Urothelium cell line (cell line): ENCODE data around the gene DNALI1.

Source experiments
- DNase-seq: peaks from one replicate; pipeline ENCODE4 v3.0.0; 2011; ENCODE audit warnings: low spot score, mixed read lengths
- FAIRE-seq: peaks from 2 replicates; lab custom pipeline; 2011; peaks lifted over from hg19 to GRCh38; lab: Jason Lieb, UNC

Gene DNALI1

GRCh38 chr1:37599940-37600339 lies 43.2 kb downstream of the DNALI1 start:
- no peak for FAIRE-seq
- no peak for DNase-seq

DNA sequence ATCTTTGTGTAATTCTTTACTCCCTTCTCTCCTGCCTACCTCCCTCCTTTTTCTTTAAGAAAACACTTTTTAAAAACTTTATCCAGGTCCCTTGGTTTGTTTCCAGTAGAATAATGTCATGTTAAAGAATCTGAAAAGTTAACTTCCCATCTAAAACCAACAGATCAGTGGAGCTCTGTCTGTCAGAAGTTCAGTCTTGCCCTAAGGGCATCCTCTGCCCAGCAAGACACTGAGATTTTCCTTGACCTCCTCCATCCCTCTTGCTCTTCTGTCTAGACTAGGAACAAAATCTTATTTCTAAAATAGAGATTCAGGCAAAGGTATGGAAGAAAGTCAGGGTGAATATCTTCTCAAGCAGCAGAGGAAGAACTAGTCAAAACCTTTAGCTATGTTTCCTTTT lies 44.7 kb downstream of the DNALI1 start:
- DNase-seq (no peak), FAIRE-seq (no peak)

DNA sequence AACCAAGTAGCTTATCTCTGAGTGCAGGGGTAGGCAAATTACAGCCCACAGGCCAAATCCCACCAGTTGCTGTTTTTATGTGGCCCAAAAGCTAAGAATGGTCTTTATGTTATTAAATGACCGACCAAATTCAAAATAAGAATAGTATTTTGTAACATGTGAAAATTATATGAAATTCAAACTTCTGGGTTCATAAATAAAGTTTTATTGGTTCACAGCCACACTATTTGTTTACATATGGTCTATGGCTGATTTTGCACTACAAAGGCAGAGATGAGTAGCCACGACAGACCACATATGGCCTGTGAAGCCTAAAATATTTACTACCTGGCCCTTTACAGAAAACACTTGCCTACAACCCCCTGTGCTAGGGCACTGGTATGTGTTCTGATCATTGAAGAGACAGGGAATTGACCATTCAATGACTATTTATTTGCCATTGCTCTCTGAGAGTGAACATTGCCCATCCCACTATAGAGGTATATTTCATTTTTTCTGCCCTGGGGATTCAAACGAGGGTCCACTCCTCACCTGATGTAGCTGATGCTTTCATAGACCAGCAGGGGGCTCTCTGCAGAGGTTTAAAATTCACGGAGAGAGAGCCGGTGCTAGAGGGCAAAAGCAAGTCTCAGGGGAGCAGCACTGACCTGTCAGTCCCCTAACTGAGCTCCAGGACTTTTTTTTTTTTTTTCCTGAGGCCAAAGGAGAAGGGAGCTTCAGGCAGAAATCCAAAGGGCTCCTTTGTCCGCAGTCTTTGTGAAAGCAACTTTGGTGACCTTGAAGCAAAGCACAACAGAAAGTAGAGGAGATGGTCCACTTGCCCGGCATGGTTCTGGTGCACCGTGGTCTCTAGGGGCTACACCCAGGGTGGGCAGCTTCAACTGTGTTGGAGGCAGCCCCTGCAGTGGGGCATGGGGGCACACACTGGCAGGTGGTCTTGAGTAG lies 46.3 kb downstream of the DNALI1 start:
- FAIRE-seq (no peak), DNase-seq (peak; percentile 61)

- no peak for FAIRE-seq
- DNase-seq: no peak
Observed at GRCh38 chr1:37605061-37605650, 48.4 kb downstream of the DNALI1 start.

DNA sequence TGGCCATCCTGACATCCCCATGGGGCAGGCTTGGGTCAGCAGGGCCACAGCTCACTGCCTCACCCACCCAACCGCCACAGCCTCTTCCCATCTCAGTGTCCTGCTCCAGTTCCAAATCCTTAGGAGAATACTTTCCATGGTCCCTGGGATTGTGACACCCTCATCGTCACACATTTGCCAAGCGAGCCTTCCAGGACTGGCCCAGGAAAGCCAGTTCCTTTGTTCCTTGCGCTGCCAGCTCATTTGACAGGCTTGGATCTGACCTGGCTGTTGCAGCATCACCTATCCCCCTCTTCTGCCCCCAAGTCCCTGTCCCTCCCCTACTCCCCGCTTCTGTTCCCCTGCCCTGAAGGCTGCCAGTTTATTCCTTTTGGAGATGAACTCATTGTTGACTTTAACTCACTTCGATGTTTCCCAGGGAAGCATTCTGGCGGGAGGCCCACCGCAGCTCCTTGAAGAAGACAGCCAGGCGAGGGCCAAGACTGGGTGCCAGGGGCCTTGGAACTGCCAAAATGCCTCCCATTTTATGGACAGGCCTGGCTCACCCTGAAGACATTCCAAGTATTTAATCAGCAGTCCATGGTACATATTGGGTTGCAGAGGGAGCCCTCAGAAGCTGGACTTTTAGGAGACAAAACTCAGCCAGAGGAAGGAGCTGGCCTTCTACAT lies 49.2 kb downstream of the DNALI1 start:
- no peak for FAIRE-seq

DNA sequence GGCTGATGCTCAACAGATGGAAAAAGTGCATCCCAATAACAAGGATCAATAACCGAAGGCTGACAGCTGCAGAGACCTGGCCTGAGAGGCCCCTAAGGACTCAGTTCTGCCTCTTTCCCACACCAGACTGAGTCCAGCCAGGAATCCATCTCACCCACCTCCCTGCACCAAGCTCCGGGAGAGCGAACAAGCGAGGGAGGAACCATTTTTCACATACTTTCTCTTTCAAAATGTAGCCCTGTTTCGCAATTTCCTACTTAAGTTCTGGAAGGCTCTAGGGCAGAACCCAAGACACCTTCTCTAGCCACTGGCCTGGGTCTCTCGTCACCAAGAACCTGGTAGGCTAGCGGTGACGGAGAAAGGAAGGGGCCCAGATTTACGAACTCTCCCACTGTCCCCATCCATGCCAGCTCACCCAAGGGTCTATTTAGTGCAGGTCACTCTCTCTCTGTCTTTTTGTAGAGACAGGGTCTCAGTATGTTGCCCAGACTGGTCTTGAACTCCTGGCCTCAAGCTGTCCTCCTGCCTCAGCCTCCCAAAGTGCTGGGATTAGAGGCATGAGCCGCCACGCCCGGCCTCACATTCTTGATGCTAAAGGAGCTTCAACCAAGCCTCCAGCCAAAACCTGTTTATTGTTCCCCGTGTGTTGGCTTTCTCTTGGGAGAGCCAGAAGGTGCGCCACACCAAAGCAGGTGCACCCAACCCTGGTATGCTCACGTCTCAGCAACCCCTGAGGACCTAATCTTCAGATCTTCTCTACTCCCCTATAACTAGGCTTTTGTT lies 49.9 kb downstream of the DNALI1 start:
- DNase-seq: no peak

More for the DNA sequence above, 49.2 kb downstream of the DNALI1 start:
- DNase-seq: no peak

DNA sequence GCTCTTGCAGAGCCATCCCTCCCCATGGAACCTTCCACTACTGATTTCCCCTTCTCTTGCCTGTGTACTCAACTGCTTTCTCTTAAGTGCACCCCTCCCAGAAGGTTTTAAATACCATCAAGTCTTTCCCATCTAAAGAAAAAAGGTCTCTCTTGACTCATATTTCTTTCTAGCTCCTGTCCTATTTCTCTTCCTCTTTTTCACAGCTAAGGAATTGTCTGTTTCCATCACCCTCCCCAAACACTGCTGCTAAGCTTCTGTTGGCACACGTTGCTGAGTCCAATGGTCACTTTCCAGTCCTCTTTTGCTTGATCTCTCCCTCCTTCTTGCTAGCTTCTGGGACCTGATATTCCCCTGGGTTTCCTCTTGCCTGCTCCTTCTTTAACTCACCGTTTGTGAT lies 52.3 kb downstream of the DNALI1 start:
- DNase-seq (no peak), FAIRE-seq (no peak)

More for the DNA sequence above, 49.9 kb downstream of the DNALI1 start:
- no peak for FAIRE-seq

DNA sequence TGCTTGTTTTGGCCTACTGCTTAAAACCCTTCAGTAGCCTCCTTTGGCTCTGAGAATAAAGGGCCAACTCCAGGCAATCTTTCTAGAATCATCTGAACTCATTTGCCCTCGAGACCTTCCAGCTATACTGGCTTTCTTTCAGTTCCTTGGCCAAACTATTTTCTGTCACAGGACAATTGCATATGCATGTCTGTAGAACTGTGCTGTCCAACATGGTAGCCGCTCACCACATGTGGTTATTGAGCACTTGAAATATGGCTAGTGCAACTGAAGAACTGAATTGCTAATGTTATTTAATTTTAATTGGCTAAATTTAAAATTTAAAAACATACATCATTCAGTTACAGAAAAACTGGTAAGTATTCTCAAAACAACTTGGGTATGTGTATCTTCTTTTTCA lies 53.3 kb downstream of the DNALI1 start:
- FAIRE-seq: no peak
- no peak for DNase-seq

- FAIRE-seq: no peak
- DNase-seq: no peak
Observed at GRCh38 chr1:37612186-37612585, 55.4 kb downstream of the DNALI1 start.

DNA sequence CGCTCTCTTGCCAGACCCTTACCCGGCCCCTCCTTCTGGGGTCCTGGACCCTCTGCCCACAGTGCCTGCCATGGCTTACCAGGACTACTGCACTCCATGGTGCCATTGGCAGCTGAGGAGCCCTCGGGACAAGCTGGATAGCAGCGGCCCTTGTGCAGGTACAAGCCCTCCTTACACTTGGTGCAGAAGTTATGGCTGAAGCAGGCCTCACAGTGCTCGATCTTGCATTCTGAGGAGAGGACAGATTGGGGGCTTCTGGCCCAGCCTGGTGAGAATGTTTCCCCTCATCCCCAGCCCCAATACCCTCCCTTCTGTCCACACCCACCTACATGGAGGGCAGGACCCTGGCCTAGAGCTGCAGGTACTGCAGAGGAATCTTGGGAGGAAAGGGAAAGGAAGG lies 57.4 kb downstream of the DNALI1 start:
- no peak for FAIRE-seq
- no peak for DNase-seq

- DNase-seq (no peak), FAIRE-seq (no peak)
Observed at GRCh38 chr1:37616330-37616729, 59.6 kb downstream of the DNALI1 start.
